Measurements from ENCODE around the gene FGFRL1. TPM values are rescaled to one million over a fixed set of nuclear protein-coding genes. Genes with fewer than 3 reads are reported as not detected.

The FGFRL1 gene
- total RNA-seq, 1 experiment from 2014 or later = 30.4 TPM

DNA sequence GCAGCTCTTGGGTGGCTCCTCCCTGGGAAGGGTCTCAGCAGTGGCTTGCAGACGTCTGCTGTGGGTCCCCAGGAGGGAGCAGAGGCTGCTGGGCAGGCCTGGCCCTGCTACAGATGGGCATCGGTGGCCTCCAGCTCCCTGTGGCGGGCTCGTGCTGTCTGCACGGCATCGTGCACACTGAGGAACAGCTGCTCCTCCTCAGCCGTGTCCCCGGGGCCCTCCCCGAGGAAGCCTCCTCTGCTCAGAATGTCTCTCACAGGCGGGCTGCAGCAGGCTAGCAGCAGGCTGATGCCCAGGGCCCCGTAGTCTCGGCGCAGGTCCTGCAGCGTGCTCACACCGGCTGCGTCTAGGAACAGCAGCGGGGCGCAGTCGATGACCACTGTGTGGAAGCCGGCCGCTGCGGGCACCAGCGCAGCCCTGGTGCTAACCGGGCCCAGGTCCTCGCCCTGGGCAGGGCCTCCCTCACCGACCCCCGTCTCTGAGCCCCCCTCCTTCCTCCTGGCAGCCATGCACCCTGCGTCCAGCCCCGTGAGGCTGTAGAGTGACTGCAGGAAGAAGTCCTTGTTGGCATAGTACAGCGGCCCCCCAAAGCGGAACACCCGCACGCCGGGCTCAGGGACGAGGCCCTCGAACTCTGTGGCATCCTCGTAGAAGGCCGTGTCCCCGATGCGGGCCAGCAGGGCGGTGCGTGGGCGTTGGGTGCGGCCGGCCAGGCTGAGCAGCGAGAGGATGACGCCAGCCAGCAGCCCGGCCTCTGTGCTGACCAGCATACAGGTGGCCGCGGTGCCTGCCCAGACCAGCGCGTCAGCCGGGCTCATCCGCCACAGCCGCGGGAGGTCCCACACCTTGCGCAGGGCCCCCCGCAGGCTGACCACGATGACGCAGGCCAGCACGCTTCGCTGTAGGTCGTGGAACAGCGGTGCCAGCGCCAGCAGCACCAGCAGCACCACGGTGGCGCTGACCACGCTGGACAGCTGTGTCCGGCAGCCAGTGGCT, 22.4 kb upstream of the FGFRL1 start:
- H3K36me3 ChIP-seq (ENCODE audit: insufficient read depth, low read length, poor library complexity, severe bottlenecking) = no peaks in the 10 kb centered on the region
- no peak for DNase-seq (ENCODE audit: low spot score)
- no peak overlapping the region for H3K27ac ChIP-seq (ENCODE audit: low read depth, low read length, poor library complexity, severe bottlenecking)
- H3K4me1 ChIP-seq (ENCODE audit: insufficient read depth, low read length, poor library complexity, severe bottlenecking) = peaks cover 8% of the 10 kb centered on the region
- intact Hi-C loops (cut with micrococcal nuclease; ENCODE audit: unreplicated experiment) = loop anchor here (10.0 kb wide), 1 partner anchor 244 kb away; no protein-coding TSS in a partner anchor
- no peaks in the 10 kb centered on the region for H3K9me3 ChIP-seq (ENCODE audit: low read depth, low read length, poor library complexity, severe bottlenecking)
- H3K27me3 ChIP-seq (replicated peaks; ENCODE audit: insufficient read depth, low read depth, low read length, poor library complexity) = no peaks in the 10 kb centered on the region
- CTCF ChIA-PET = no interaction called here
- POLR2A ChIA-PET (ENCODE audit: low non-redundant PET) = no interaction called here
- H3K4me3 ChIP-seq (ENCODE audit: low read depth, low read length, poor library complexity, severe bottlenecking) = no peak overlapping the region
- no TSS peak for BruUV-seq (replicated peaks)
- no peak for TF ChIP-seq EZH2 (IDR thresholded peaks at IDR 0.05; ENCODE audit: borderline replicate concordance, low read depth, low read length, poor library complexity, severe bottlenecking)
- TF ChIP-seq, protein P1, sequence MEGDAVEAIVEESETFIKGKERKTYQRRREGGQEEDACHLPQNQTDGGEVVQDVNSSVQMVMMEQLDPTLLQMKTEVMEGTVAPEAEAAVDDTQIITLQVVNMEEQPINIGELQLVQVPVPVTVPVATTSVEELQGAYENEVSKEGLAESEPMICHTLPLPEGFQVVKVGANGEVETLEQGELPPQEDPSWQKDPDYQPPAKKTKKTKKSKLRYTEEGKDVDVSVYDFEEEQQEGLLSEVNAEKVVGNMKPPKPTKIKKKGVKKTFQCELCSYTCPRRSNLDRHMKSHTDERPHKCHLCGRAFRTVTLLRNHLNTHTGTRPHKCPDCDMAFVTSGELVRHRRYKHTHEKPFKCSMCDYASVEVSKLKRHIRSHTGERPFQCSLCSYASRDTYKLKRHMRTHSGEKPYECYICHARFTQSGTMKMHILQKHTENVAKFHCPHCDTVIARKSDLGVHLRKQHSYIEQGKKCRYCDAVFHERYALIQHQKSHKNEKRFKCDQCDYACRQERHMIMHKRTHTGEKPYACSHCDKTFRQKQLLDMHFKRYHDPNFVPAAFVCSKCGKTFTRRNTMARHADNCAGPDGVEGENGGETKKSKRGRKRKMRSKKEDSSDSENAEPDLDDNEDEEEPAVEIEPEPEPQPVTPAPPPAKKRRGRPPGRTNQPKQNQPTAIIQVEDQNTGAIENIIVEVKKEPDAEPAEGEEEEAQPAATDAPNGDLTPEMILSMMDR (conservative IDR thresholded peaks at IDR 0.05; ENCODE audit: low read depth, low read length) = no peak

DNA sequence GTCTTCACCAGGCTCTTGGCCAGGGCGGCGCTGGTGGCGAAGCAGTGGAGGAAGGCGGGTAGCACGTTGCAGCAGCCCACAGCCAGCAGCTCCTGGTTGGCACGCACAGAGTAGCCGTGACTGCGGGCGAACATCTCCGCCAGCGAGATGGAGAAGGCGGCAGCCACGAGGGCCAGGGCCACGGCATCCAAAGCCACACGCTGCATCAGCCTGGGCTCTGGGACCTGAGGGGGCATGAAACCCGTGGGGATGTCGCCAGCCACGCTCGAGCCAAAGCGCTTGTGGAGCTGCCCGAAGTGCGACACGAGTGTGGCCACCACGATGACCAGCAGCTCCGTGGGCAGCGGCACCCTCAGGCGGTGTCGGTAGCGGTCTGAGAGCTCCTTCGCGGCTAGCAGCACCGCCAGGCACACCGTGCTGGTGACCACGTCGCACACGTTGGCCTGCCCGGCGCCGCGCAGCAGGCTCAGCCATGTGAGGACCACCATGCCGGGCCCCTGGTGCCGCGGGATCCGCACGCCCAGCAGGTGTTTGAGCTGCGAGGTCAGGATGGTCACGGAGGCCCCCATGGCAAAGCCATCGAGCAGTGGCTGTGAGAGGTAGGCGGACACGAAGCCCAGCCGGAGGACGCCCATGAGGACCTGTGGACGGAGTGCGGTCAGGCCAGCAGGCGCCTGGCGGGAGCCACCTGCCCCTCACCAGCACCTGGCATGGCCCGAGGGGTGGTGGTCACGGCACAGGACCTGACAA, 21.5 kb upstream of the FGFRL1 start:
- DNase-seq (ENCODE audit: low spot score) = no peak
- Histone ChIP-seq H3K9me3 (ENCODE audit: low read depth, low read length, poor library complexity, severe bottlenecking) (no peaks in the 10 kb centered on the region), H3K4me1 (ENCODE audit: insufficient read depth, low read length, poor library complexity, severe bottlenecking) (peaks cover 8% of the 10 kb centered on the region), H3K27ac (ENCODE audit: low read depth, low read length, poor library complexity, severe bottlenecking) (no peak overlapping the region), H3K36me3 (ENCODE audit: insufficient read depth, low read length, poor library complexity, severe bottlenecking) (no peaks in the 10 kb centered on the region), H3K27me3 (replicated peaks; ENCODE audit: insufficient read depth, low read depth, low read length, poor library complexity) (no peaks in the 10 kb centered on the region), H3K4me3 (ENCODE audit: low read depth, low read length, poor library complexity, severe bottlenecking) (no peak overlapping the region)
- TF ChIP-seq, protein P1 (conservative IDR thresholded peaks at IDR 0.05; ENCODE audit: low read depth, low read length) = no peak
- TF ChIP-seq EZH2 (IDR thresholded peaks at IDR 0.05; ENCODE audit: borderline replicate concordance, low read depth, low read length, poor library complexity, severe bottlenecking) = no peak
- POLR2A ChIA-PET (ENCODE audit: low non-redundant PET) = no interaction called here
- BruUV-seq (replicated peaks) = no TSS peak
- CTCF ChIA-PET = no interaction called here
- intact Hi-C loops (cut with micrococcal nuclease; ENCODE audit: unreplicated experiment) = loop anchor here (10.0 kb wide), 1 partner anchor 245 kb away; no protein-coding TSS in a partner anchor

DNA sequence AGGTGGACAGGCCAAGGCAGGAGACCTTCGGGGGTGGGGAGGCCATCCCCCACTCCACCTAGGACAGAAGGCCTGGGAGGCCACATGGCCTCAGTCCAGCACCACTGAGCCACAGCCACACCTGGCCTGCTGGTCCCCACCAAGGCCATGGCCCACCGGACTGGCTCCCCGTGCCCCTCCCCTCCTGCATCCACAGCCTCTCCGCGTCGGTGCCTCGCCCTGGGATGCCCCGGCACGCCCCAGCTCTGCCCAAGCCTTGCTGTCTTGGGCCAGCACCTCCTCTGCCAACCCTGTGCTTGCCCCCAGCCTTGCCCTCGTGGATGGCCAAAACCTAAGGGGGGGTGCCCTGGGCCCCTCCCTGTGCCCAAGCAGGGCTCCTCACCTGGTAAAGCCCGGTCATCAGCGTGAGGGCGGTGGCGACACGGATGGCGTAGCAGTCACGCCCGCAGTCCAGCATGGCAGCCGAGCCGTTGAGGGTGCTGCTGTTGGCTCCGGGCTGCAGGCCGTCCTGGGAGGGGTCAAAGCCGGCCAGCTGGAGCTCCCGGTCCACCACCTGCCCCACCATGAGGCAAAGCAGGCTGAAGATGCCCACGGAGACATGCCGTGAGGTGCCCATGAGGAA, 20.6 kb upstream of the FGFRL1 start:
- ChIA-PET CTCF (no interaction called here), POLR2A (ENCODE audit: low non-redundant PET) (no interaction called here)
- Histone ChIP-seq H3K9me3 (ENCODE audit: low read depth, low read length, poor library complexity, severe bottlenecking) (no peaks in the 10 kb centered on the region), H3K4me1 (ENCODE audit: insufficient read depth, low read length, poor library complexity, severe bottlenecking) (peaks cover 5% of the 10 kb centered on the region), H3K27me3 (replicated peaks; ENCODE audit: insufficient read depth, low read depth, low read length, poor library complexity) (no peaks in the 10 kb centered on the region), H3K36me3 (ENCODE audit: insufficient read depth, low read length, poor library complexity, severe bottlenecking) (no peaks in the 10 kb centered on the region), H3K4me3 (ENCODE audit: low read depth, low read length, poor library complexity, severe bottlenecking) (no peak overlapping the region), H3K27ac (ENCODE audit: low read depth, low read length, poor library complexity, severe bottlenecking) (no peak overlapping the region)
- DNase-seq (ENCODE audit: low spot score) = no peak
- no TSS peak for BruUV-seq (replicated peaks)
- TF ChIP-seq EZH2 (IDR thresholded peaks at IDR 0.05; ENCODE audit: borderline replicate concordance, low read depth, low read length, poor library complexity, severe bottlenecking) = no peak
- TF ChIP-seq, protein P1 (conservative IDR thresholded peaks at IDR 0.05; ENCODE audit: low read depth, low read length) = no peak
- intact Hi-C loops (cut with micrococcal nuclease; ENCODE audit: unreplicated experiment) = no loop called here
